ENCODE data around the gene GOLGA8B.
"Not testable (repeated sequence)": the region's sequence is repeated elsewhere in the genome, so short reads cannot be mapped to it uniquely, and the experiment has no call there.

The GOLGA8B gene

GRCh38 chr15:34560814-34561213 is 22.6 kb downstream of the GOLGA8B start:
- not testable (repeated sequence) for DNase-seq (ENCODE audit: low read depth in 2 of 2)

GRCh38 chr15:34559764-34560163 is 23.7 kb downstream of the GOLGA8B start:
- DNase-seq (ENCODE audit: low read depth in 2 of 2): not testable (repeated sequence)

GRCh38 chr15:34555162-34555561 is 28.3 kb downstream of the GOLGA8B start:
- not testable (repeated sequence) for DNase-seq (ENCODE audit: low read depth in 2 of 2)

GRCh38 chr15:34554716-34555115 is 28.7 kb downstream of the GOLGA8B start:
- not testable (repeated sequence) for DNase-seq (ENCODE audit: low read depth in 2 of 2)

GRCh38 chr15:34554126-34554525 is 29.3 kb downstream of the GOLGA8B start:
- not testable (repeated sequence) for DNase-seq (ENCODE audit: low read depth in 2 of 2)

GRCh38 chr15:34550129-34550528 is 33.3 kb downstream of the GOLGA8B start:
- DNase-seq (ENCODE audit: low read depth in 2 of 2): not testable (repeated sequence)

GRCh38 chr15:34549381-34549809 is 34.1 kb downstream of the GOLGA8B start:
- DNase-seq (ENCODE audit: low read depth in 2 of 2): not testable (repeated sequence)

- not testable (repeated sequence) for DNase-seq (ENCODE audit: low read depth in 2 of 2)
Observed at GRCh38 chr15:34543860-34544649, 39.4 kb downstream of the GOLGA8B start.

GRCh38 chr15:34535857-34536256 is 47.6 kb downstream of the GOLGA8B start:
- DNase-seq (ENCODE audit: low read depth in 2 of 2): not testable (repeated sequence)
